Activated CD4-positive, alpha-beta T cell treated with anti-CD3 and anti-CD28 coated beads, Interleukin-2, amount 50 U/mL, for 48 hours (primary cell): ENCODE measurements around the gene CA11.

Source experiments
- DNase-seq, 2 experiments: peaks; one replicate each; pipeline ENCODE4 v3.0.0-alpha.2; 2020

The CA11 gene

DNA sequence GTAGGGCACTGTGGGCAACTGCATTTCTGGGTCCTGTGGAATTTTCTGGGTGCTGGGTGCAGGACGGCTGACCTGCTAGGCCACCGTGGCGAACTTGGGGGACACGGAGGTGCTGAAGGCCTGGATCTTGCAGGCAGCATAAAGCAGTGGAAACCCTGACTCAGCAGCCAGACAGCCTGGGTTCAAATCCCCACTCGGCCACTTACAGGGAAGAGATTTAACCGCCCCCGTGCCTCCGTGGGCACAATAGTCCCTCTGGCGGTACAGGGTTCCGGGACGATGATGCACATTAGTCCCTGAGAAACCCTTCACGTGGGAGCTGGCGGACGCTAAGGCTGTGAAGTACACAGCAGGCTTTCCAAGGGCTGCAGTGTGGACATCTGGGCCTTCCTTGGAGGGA lies 34.1 kb downstream of the CA11 start:
- DNase-seq = no peak

DNA sequence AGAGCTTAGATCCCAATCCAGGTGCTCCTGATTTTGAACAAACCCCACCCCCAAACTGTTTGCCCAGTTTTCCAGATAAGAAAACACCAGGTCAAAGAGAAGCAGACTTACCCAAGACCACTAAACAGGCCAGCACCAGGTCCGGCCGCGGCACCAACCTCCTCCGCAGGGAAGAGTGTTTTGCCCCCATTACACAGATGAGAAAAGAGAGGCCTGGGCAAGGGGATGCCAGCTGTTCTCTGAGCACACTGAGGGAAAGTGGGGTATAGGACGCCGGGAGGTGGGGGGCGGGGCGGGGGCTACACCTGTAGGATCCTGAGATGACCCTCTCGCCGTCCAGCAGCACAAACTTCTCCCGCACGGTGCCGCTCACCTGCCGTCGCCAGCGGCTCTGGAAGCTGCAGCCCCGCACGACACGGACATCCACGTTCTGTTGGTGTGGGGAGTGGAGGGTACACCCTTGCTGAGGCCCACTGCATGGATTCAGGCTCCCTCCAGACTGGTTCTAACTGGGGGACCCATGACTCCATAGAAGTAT lies 36.3 kb downstream of the CA11 start:
- DNase-seq = no peak

DNA sequence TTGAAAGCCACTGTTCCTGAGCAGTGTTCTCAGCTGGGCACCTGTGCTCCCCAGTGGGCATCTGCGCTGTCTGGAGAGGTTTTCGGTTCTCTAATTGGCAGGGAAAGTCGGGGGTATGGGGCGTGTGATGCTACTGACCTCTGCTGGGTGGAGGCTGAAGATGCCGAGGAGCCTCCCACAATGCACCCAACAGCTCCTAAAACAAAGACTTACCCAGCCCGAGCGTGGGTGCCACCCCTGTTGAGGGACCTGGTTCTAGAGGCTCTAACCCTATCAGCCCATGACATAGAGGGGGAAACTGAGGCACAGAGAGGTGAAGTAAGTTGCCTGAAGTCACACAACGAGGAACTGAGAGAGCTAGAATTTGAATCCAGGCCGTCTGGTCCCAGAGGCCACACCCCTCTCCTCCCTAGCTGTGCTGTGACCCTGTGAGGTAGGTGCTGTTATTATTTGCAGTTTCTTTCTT lies 37.2 kb downstream of the CA11 start:
- peak in 1 of 2 experiments; percentile 59 for DNase-seq

DNA sequence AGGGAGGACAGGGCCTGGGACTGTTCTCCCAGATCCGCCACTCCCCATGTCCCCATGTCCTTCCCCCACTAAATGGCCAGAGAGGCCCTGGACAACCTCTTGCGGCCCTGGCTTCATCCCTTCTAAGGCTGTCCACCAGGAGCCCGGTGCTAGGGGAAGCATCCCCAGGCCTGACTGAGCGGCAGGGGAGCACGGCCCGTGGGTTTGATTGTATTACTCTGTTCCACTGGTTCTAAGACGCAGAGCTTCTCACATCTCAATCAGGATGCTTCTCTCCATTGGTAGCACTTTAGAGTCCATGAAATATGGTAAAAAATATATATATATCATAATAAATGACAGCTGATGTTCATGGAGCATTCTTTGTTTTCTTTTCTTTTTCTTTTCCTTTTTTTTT lies 38.6 kb downstream of the CA11 start:
- no peak for DNase-seq

DNA sequence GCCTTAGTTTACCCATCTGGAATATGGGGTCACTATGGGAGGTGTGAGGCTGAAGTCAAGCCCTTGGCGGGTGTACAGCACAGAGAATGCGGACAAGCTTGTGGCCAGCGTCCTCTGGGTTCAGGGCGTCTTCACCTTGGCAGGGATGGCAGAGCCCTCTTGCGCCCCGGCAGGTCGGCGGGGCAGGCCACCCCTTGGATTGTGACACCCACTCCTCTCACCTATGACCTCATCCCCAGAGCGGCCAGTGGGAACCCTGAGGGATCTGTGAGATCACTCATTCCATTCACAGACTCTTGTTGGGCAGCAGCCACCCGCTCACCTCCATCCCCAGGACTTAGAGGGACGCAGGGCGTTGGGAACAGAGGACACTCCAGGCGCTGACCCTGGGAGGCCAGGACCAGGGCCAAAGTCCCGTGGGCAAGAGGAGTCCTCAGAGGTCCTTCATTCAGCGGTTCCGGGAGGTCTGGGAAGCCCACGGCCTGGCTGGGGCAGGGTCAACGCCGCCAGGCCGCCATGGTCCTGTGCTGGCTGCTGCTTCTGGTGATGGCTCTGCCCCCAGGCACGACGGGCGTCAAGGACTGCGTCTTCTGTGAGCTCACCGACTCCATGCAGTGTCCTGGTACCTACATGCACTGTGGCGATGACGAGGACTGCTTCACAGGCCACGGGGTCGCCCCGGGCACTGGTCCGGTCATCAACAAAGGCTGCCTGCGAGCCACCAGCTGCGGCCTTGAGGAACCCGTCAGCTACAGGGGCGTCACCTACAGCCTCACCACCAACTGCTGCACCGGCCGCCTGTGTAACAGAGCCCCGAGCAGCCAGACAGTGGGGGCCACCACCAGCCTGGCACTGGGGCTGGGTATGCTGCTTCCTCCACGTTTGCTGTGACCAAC lies 39.3 kb downstream of the CA11 start, which contains the start of gene SPACA4:
Gene SPACA4, plus strand, starts transcription at position 280 of the 896 bp plus-strand sequence. Its CDS starts 237 bp downstream, at position 517.
- no peak for DNase-seq

DNA sequence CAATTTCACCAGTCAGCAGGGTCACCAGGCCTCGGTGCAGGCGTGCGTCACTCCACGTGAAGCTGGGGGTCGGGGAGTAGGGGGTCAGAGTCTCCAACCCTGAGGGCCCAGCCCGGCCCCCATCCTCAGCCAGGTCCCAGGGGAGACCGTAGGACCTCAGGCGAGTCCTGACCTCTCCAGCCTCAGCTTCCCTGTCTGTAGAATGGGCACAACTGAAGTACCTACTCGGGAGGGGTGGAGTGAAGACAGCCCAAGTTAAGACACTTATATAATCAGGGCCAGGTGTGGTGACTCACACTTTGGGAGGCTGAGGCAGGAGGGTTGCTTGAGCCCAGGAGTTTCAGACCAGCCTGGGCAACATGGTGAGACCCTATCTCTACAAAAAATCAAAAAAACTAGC lies 42.1 kb downstream of the CA11 start:
- no peak for DNase-seq

DNA sequence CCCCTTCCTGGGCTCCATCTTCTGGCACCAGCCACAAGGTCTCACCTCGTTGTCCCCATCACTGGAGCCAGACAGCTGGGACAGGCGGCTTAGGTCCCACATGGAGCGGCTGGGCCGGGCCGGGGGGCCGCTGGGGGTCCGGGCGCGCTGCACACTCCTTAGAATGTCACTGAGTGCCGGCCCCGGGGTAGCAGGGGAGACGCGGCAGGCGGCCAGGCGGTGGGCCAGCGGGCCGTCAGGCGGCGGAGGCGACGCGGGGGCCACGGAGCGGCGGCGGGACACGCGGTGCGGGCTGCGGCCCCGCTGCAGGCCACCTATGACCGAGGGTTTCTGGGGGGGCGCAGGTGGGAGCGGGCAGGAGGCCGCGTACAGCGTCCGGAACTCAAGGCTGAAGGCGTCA lies 42.5 kb downstream of the CA11 start:
- DNase-seq = no peak

DNA sequence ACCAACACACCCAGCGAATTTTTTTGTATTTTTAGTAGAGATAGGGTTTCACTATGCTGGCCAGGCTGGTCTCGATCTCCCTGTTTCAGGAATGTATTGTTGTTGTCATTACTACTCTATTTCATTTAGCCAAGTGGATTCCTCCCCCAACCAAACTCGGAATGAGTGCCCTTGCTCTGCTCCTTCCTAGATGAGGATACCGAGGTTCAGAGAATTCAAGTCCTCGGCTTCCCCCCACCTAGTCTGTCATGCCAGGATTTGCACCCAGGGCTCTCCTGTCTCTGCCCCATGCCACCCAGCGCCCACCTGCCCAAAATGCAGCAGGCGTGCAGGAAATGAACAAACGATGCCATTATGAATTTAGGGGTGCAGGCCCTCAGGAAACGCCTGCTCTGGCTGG lies 43.0 kb downstream of the CA11 start:
- DNase-seq = no peak

DNA sequence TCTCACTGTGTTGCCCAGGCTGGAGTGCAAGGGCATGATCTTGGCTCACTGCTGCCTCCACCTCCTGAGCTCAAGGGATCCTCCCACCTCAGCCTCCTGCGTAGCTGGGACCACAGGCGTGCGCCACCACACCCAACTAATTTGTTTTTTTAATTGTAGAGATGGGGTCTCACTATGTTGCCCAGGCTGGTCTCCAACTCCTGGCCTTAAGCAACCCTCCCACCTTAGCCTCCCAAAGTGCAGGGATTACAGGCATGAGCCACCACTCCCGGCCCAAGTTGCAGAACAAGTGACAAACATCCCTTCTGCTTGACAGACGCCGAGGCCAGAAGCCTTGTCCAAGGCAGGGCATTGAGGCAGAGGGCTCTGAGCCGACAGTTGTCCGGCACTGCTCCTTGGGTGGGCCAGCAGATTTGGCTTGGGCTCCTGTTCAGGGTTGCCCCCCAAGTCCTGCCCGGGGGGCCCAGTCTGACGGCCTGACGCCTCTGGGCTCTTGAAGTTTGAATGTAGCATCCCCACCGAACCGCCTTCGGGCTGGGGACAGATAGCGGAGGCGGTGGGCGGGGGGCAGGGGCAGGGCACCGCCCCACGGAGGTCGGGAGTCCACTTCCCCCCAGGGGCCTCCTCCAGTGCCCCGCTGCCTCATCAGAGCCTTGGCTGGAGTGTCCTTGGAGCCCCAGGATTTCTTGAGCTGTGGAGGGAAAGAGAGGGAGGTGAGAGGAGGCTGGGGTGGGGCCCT lies 45.1 kb downstream of the CA11 start:
- no peak for DNase-seq

DNA sequence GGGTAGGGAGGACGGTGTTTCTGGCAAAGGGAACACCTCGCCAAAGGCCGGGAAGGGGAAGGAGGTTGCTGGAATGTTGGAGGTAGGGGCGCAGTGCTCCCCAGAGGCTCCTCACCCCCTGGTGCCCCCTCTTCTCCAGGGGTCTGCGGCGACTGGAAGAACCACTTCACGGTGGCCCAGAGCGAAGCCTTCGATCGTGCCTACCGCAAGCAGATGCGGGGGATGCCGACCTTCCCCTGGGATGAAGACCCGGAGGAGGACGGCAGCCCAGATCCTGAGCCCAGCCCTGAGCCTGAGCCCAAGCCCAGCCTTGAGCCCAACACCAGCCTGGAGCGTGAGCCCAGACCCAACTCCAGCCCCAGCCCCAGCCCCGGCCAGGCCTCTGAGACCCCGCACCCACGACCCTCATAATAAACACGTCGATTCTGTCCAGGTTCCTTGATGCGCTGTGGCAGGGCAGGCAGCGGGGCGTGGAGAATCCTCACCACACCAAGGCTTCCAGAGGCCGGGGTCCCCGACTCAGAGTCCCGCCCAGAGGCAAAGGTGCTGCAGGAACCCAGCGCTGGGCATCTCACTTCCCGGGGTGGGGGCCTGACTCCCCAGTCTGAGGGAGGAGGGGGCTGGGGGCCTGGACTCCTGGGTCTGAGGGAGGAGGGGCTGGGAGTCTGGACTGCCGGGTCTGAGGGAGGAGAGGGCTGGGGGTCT lies 46.8 kb downstream of the CA11 start:
- DNase-seq = no peak

DNA sequence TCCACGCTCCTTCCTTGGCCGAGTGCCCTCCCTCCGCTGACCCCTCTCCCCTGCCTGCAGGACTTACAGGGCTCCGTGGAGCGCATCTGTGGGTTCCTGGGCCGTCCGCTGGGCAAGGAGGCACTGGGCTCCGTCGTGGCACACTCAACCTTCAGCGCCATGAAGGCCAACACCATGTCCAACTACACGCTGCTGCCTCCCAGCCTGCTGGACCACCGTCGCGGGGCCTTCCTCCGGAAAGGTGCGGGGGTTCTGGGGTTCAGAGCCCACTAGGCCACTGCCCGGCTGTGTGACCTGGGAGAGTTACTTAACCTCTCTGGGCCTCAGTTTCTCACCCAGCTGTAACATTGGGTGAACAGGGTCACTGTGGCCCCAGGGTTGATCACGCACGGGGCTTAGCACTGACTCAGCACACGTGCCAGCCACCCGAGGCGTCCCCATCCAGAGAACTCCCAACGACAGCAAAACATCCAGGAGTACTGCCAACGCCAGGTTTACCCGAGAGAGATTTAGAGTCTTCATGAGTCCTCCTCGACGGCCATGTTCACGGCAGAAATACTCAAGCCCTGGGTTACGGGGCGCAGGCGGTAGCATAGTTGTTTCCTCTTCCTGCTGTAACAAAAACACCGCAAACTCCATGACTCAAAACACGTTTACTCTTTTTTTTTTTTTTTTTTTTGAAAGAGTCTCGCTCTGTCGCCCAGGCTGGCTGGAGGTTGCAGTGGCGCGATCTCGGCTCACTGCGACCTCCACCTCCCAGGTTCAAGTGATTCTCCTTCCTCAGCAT lies 49.1 kb downstream of the CA11 start:
- DNase-seq = peak; percentile 48 to 51

DNA sequence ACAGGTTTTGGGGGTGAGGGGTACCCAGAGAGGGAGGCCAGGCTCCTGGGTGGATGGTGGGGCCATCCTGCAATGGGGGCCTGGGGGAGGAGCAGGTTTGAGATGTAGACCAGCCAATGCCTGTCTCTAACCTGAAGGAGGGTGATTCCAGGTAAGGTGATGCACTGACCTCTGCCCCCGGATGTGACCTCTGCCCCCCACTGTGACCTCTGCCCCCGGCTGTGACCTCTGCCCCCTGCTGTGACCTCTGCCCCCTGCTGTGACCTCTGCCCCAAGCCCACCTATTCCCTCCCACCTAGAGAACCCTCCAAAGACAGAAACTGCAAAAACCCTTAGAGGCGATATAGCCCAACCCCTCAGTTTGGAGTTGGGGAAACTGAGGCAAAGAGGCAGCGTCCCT lies 49.8 kb downstream of the CA11 start:
- DNase-seq = no peak

DNA sequence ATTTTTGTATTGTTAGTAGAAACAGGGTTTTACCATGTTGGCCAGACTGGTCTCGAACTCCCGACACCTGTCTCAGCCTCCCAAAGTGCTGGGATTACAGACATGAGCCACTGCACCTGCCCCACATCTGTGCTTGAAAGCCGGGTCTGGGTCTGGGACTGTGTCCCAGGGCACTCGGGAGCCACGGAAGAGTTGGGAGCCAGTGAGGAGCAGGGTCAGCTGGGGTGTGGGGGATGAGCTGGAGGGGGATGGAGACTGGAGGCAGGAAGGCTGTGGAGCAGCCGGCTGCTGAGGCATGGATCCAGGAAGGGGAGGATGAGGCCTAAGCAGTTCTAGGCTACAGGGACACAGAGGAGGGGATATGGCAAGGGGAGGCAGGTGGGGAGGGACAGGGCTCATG lies 50.2 kb downstream of the CA11 start:
- DNase-seq = no peak

DNA sequence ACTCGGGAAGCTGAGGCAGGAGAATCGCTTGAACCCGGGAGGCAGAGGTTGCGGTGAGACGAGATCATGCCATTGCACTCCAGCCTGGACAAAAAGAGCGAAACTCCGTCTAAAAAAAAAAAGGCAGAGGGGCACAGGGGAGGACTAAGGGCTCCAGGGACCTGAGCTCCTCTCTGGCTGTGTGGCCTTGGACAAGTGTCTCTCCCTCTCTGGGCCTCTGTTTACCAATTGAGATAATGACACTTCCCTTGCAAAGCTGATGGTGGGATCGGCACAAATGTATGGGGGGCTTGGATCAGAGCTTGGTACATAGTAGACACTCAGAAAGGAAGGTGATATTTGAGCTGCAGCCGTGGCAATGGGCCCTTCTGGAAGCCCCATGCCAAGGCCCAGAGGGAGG lies 50.8 kb downstream of the CA11 start:
- DNase-seq = no peak

DNA sequence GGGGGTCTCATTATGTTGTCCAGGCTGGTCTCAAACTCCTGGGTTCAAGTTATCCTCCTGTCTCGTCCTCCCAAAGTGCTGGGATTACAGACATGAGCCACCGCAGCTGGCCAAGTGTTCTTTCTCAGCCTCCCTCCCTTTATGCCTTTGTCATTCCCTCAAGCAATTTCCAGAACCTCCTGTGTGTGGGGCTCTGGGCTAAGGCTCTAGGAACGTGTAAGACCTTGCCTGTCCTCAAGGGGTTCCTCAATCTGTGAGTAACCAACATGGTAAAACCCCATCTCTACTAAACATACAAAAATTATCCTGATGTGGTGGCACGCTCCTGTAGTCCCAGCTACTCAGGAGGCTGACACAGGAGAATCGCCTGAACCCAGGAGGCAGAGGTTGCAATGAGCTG lies 55.0 kb downstream of the CA11 start:
- no peak for DNase-seq

DNA sequence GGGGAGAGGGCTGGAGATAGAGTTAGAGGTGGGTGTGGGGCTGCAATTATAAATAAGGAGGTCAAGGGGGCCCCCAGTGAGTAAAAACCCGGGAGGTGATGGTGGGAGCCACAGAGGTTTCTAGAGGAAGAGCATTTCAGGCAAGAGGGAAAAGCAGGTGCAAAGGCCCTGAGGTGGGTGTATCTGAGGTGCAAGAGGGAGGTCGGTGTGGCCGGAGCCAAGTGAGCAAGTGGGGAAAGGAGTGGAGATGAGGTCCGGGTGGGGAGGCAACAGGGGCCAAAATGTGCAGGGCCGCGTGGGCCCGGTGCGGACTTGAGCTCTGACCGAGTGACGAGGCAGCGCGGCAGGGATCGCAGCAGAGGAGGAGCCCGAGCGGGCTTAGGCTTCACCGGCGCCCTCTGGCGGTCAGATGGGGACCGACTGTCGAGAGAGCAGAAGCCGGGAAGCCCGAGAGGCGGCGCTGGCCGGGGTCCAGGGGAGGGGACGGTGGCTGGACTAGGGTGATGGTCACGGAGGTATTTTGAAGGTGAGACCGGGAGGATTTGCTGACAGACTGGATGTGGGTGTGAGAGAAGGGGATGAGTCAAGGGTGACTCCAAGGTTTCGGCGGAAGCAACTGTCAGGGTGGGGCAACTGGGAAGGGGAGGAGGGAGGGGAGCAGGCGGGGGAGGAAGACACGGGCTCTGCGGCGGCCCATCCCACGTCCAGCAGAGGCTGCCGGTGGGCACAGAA lies 57.2 kb downstream of the CA11 start:
- DNase-seq = peak; percentile 91 to 92
